ENCODE data around the gene PRR7. TPM values are rescaled to one million over a fixed set of nuclear protein-coding genes. Genes with fewer than 3 reads are reported as not detected.

The PRR7 gene
- total and polyA plus RNA-seq, 2 of the 13 experiments (the other 11 are each of a cell fraction or from before 2014, with no cell fraction given): 4.8 to 5.0 TPM

- CTCF ChIA-PET (ENCODE audit: low intra/inter-chr PET ratio, low total read pairs): no interaction called here
- Histone ChIP-seq H3K4me3 (replicated peaks in 1 of 3; ENCODE audit: insufficient read depth in 1 of 3, low read depth in 2 of 3, low read length in 3 of 3) (no peak overlapping the region), H3K27me3 (ENCODE audit: control insufficient read depth in 1 of 2, insufficient read depth in 2 of 2, low read length in 2 of 2) (no peaks in the 10 kb centered on the region), H4K20me1 (ENCODE audit: insufficient read depth, low read length) (peaks cover 8% of the 10 kb centered on the region; the same call in 1 of the 2 replicates), H3K4me2 (ENCODE audit: low read depth, low read length) (no peak overlapping the region), H3K36me3 (replicated peaks in 1 of 2; ENCODE audit: control insufficient read depth in 1 of 2, insufficient read depth in 2 of 2, low read length in 2 of 2) (peaks cover 6 to 16% of the 10 kb centered on the region in 2 experiments; a peak in 3 of 5 replicates), H3K27ac (ENCODE audit: extremely low read length, insufficient read depth, low read length) (no peak overlapping the region), H3K9me3 (ENCODE audit: low read length) (no peaks in the 10 kb centered on the region), H3K4me1 (ENCODE audit: insufficient read depth, low read length) (no peaks in the 10 kb centered on the region), H2AFZ (ENCODE audit: low read length) (no peak overlapping the region), H3K9ac (ENCODE audit: insufficient read depth, low read depth, low read length) (no peak overlapping the region), H3K79me2 (ENCODE audit: insufficient read depth, low read length) (no peaks in the 10 kb centered on the region)
- no TSS peak for BruUV-seq (replicated peaks)
- intact Hi-C loops (cut with micrococcal nuclease; ENCODE audit: unreplicated experiment) (no loop called here), in situ Hi-C loops (cut with HindIII; ENCODE audit: extremely low pct_ligation_motif_present, low pct_unique_long_range_greater_than_20kb) (loop anchor here (25.0 kb wide), 1 partner anchor 353 kb away; no protein-coding TSS in a partner anchor)
- POLR2A ChIA-PET: no interaction called here
- DNase-seq (ENCODE audit: low spot score) (no peak), ATAC-seq (no peak), FAIRE-seq (no peak)
- 99% methylated on average over 11 of the region's 11 CpGs for WGBS (ENCODE audit: low lambda C conversion rate)
- no peak for TF ChIP-seq ARID2 (CRISPR knock-in tag; IDR thresholded peaks at IDR 0.05; ENCODE audit: borderline replicate concordance)
- TF ChIP-seq NAIF1 (CRISPR knock-in tag; IDR thresholded peaks at IDR 0.05; ENCODE audit: borderline replicate concordance): no peak
- no peak for TF ChIP-seq SP1 (IDR thresholded peaks at IDR 0.05)
- TF ChIP-seq SP1 (CRISPR knock-in tag; IDR thresholded peaks at IDR 0.05): no peak
- TF ChIP-seq AHDC1 (CRISPR knock-in tag; IDR thresholded peaks at IDR 0.05; ENCODE audit: borderline replicate concordance): no peak
- TF ChIP-seq SIX1 (CRISPR knock-in tag; IDR thresholded peaks at IDR 0.05; ENCODE audit: borderline replicate concordance): no peak
- TF ChIP-seq KDM2A (CRISPR knock-in tag; IDR thresholded peaks at IDR 0.05; ENCODE audit: borderline replicate concordance, low read depth): no peak
- no peak for TF ChIP-seq ZNF614 (CRISPR knock-in tag; IDR thresholded peaks at IDR 0.05; ENCODE audit: borderline replicate concordance)
- no peak for TF ChIP-seq RERE (CRISPR knock-in tag; IDR thresholded peaks at IDR 0.05; ENCODE audit: low read depth)
- no peak for TF ChIP-seq HDAC1 (CRISPR knock-in tag; IDR thresholded peaks at IDR 0.05)
- TF ChIP-seq ZBTB7A (CRISPR knock-in tag; IDR thresholded peaks at IDR 0.05): no peak
- no peak for TF ChIP-seq IRF2 (CRISPR knock-in tag; IDR thresholded peaks at IDR 0.05)
Observed at GRCh38 chr5:177465044-177465443, 18.4 kb downstream of the PRR7 start.

Measured in HepG2 (cell line).